Right renal cortex interstitium (tissue), 3 donors: ENCODE data around the gene PRR7. TPM values are rescaled to one million over a fixed set of nuclear protein-coding genes. Genes with fewer than 3 reads are reported as not detected.
A peak's percentile ranks its signal among the peaks of the same experiment; 100 is the strongest.

Experiments used
- DNase-seq, 3 donors: peaks; one replicate each; pipeline ENCODE4 v3.0.0-alpha.2; 2013; ENCODE audit warnings: low read depth in 3 of 3, low spot score in 2 of 3
- polyA plus RNA-seq, 3 donors: library from polyadenylated mRNA; unstranded; fragments of 120-200 nt; gene quantifications; one replicate each; pipeline ENCODE4 v1.2.1, GENCODE V29; 2013; ENCODE audit not compliant: insufficient read length in 3 of 3

The PRR7 gene
- polyA plus RNA-seq, 3 donors, result 0.95 to 1.1 (median 0.97) TPM

GRCh38 chr5:177434437-177434836 lies 12.2 kb upstream of the PRR7 start:
- no peak for DNase-seq

GRCh38 chr5:177434942-177435738 lies 11.5 kb upstream of the PRR7 start:
- no peak for DNase-seq

GRCh38 chr5:177435847-177436536 lies 10.6 kb upstream of the PRR7 start:
- no peak for DNase-seq

- no peak for DNase-seq
Observed at GRCh38 chr5:177437623-177438022, 9.0 kb upstream of the PRR7 start.

DNA sequence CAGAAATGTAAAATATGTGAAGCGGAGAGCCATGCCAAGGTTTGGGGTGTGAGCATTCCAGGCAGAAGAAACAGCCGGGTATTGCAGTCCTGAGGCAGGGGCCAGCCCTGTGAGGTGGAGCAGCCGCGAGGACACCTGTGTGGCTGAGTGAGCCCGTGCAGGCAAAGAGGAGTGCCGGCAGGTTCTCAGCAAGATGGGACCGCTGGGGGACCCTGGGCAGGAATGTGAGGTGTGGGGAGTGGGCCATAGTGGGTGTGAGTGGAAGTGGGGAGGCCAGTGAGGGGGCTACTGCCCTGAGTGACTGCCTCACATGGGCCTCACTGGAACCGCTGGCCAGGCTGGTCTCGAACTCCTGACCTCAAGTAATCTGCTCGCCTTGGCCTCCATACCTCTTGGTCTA lies 8.1 kb upstream of the PRR7 start:
- no peak for DNase-seq

GRCh38 chr5:177439518-177440053 lies 7.0 kb upstream of the PRR7 start:
- no peak for DNase-seq

DNA sequence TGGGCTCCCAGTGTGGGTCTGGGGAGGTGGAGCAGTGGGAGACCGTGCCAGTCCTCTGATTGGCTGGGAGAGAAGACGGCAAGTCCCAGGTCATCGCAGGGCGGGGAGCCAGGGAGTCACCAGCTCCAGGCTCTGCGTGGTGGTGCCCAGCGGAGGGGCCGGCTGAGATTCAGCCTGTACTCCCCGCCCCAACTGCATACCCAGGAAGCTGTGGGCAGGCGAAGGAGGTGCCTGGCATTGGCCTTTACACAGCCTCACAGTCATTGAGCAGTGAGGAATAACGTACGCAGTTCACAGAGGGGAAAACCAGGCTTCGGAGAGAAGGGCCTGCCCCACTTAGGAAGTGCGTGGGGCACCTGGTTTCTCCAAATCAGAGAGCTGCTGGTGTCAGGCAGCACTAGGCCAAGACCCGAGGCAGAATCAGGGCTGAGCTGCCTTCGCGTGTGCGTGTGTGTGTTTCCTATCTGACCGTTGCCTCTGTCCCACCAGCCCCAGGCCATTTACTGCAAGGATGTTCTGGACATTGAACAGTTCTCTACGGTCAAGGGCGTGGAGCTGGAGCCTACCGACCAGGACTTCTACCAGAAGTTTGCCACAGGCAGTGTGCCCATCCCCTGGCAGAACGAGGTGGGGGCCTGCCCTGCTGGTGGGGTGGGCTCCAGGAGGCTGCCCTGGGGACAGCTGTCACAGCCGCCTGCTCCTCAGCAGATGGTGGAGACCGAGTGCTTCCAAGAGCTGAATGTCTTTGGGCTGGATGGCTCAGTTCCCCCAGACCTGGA lies 6.2 kb upstream of the PRR7 start:
- DNase-seq, result no peak

GRCh38 chr5:177440990-177441780 lies 5.4 kb upstream of the PRR7 start:
- no peak for DNase-seq

DNA sequence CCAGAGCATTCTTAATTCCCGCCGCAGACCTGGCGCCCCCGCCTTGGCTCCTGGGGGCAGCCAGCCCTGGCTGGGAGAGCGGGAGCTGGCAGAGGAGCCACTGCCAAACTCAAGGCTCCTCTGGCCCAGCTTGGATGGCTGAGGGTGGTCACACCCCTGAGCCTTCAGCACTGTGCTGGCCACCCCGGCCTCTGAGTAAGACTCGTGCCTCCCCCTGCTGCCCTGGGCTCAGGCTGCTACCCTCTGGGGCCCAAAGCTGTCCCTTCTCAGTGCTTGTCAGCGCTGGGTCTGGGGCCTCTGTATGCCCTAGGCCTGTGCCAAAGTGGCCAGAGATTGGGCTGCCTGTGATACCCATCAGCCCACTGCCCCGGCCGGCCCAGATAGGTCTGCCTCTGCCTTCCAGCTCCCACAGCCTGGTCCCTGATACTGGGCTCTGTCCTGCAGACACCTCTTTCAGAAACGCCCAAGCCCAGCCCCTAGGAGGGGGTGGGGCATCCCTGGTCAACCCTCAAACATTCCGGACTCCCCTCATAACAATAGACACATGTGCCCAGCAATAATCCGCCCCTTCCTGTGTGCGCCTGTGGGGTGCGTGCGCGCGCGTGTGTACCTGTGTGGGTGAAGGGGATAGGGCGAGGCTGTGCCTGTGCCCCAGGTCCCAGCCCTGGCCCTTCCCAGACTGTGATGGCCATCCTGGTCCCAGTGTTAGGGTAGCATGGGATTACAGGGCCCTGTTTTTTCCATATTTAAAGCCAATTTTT lies 4.4 kb upstream of the PRR7 start:
- DNase-seq, result no peak

DNA sequence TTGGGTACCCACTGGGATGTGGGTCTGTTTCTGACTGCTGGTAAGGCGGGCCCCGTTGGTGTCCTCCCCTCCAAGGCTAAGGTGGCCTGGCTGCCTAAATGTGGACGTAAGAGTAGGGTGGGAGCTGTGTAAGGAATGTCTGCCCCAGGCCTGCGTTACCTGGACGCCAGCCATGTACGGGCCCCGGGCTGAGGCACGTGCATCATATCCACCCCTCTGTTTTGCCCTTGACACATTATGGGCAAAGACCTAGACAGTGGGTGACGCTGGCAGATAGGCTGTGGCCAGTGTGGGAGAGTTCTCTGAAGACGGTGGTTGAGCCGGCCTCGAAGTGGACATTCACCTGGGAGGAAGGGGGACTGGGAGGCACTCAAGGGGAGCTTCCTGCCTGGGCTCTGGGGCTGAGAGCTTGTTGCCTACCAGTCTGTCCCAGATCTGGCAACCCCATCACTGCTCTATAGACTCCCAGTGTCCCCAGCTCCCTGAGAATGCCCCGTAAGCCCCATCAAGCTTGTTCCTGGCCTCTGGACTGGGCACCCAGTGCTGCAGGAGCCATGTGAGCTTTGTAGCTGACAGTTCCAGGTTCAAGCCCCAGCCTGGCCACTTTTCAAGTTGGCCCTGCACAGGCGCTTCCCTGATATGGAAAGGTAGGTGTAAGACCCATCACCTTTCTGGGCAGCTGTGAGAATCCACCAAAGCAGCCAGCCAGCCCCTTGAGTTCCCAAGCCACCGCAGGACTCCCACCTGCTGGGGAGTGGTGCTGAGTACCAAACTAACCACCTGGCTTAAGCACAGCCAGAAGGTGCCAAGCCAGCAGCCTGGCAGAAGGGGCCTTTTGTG lies 3.2 kb upstream of the PRR7 start:
- DNase-seq, result no peak

DNA sequence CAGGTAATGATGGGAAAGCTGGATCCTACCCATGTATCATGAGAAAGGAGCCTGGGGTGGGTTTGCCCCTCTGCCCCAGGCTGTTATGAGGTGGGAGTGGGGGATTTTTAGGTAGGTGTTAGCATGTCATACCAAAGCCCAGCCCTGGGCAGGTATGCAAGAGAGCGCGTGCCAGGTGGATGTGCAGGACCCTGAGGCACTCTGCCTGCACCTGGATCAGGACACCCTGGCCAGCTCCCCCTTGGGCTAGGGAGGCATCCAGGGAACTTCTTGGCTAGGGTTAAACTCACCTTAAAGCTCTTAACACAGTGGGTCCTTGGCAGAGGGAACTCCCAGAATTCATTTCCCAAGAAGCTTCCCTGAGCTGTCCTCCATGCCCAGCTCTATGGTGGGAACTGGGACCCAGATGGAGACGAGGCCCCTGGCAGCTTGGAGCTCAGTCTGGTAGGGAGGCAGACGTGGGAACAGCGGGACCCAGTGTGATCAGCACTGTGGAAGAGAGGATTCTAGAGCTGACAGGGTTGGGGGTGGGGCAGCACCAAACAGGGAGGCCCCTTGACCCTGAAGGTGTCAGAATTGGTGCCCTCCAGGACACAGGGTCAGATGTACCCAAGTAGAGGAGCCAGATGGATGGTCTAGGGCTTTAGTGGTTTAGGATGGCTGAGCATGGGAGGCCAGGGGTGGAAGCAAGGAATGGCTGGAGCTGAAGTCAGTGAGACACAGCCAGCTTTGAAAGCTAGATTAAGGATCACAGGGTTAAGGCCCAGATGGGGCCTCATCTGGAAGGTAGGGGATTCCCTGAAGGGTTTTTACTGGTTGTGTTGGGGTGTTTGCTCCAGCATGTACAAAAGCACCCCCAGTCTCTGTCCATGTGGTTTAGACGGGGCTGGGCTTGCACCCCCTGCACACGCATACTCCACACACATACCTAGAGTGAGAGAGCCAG lies 2.2 kb upstream of the PRR7 start:
- no peak for DNase-seq

DNA sequence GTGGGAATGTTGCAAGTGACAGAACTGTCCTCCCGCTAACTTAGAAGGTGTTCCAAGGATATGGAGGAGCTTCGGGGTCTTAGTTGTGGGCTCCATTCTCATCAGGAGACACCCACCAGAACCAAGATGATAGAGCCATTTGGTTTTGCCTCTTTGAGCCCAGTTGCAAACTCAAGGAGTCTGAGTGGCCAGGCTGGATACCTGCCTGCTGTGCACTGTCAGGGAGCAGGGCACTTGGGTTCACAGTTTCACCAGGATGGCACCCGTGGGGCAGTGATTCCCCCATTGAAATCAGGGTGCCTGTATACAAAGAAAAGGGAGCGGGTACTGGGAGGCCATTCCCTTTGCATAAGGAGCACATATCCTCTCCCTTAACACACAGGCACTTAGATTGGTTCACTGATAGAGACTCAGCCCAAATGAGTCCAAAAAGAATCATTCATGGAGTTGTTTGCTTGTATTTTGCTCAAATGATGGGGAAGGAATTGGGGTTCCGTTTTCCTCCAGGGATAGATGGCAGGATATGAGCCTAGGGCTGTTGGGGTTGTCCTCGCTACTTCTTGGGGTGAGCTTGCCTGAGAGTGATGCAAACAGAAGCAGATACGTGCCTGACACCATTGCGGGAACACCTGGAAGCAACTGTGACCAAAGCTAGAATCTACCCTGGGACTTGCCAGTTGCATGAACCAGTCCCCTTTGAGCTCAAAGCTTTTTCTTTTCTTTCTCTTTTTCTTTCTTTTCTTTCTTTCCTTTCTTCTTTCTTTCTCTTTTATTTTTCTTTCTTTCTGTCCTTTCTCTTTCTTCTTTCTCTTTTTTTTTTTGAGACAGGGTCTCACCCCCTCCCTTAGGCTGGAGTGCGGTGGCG lies 1.3 kb upstream of the PRR7 start:
- no peak for DNase-seq

DNA sequence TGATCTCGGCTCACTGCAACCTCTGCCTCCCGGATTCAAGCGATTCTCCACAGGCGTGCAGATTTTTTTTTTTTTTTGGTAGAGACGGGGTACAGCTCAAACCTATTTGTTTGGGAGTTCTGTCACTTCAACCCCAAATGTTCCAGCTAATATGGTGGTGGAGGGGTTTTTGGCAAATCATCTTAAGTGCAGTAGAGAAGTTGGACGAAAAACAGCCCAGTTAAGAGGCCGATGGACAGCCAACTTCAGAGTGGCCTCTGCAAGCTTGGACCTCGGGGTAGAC lies 756 bp upstream of the PRR7 start:
- no peak for DNase-seq

DNA sequence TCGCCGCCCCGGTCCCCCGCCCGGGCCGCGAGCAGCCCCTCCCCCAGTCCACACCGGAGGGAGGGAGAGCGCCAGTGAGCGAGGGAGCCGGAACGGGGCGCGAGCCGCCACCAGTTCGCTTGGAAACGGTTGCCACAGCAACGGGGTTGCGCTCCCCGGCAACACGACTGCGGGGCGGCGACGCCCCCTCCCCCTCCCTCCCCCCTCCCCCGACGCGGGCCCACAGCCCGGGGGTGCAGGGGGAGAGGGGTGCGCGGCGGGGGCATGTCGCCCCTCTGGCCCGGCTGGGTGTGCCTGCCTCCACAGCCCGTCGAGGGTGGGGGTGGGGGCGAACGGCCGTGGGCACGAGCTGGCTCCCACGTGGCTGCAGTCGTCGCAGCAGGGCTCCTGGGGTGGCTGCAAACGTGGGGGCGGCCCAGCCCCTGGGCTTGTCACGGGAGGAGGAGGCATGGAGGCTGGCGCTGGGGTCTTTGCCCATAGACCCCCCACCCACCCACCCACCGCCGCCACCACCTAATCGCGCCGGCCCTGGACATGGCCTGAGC lies 524 bp downstream of the PRR7 start:
- DNase-seq, result peak in 1 of 3 donors; percentile 65

DNA sequence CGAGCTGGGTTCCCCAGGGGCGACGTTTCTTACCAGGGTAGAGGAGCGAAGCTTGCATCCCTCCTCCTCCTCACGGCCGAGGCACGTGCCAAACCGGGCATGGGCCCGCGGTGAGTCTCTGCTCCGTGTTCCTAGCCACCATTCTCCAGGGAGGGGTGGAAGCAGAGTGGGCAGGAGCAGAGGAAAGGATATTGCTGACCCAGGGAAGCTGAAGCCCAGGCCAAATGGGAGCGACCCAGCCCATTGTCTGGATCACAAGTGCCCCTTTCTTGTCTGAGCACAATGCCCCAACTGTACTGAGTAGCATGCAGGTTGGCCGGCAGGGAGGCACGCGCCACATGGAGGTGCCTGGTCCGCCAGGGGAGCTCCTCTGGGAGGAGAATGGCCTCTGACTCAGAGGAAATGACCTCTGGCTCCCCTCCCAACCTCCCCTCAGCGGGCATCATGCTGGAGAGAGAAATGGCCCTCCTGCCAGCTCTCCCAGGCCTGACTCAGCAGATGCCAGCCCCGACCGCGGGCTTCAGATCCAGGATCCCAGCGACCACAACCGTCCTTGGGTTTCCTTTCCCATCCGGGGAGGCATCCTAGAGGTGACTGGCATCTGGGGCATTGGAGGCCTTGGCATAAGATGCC lies 1.1 kb downstream of the PRR7 start:
- DNase-seq, result no peak

DNA sequence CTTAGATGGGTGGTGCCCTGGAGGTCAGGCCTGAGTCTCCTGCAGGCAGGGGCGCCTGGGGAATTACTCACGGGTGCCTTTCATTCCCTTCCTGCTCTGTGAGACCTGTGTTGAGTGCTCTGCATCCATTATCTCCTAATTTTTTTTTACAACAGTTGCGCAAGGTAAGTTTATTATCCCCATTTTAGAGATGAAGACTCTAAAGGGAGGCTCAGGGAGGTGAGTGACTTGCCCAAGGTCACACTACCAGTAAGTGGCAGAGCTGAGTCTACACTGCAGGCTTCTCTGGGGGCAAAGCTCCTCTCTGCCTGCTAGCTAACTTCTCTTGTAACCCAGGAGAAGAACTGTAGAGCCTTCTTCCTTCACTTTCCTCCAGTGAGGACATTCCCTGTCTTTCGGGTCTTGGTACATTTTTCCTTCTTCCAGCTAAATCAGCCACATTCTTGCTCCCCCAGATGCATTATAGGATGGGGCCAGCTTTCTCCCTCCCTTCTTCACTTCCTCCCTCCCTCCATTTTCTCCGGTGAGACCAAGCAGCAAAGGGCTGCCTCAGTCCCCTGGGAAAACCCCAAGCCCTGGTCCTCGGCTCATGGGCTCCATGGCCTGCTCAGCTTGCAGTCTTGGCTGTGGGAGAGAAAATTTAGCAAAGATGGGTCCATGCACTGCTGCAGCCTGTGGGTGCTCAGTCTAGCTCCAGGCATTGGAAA lies 1.8 kb downstream of the PRR7 start:
- no peak for DNase-seq
